ENCODE data around the gene ASCC3.

ASCC3 gene

DNA sequence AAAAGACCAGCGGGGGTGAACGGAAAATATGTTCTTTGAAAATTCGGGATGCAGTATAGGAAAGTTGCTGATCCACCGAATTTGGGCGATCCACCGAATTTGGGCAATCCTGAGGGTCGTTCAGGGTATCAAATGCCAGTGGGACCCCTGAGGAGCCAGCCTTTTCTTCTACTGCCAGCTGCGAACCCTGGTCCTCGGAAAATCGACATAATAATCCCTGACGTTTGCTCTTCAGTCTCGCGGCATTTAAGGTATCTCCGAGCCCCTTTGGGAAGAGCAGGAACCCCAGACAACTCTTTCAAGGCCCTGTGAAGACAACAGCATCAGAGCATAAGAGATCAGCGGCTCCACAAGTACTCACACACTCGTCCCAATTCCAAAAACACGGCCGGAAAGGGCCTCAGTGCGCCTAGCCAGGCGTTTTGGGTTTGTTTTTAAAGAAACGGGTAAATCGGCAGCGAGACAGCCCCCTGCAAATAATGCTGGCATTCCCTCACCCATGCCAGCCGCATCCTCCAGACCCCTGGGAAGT lies 417.4 kb downstream of the ASCC3 start:
- DNase-seq, result no peak

DNA sequence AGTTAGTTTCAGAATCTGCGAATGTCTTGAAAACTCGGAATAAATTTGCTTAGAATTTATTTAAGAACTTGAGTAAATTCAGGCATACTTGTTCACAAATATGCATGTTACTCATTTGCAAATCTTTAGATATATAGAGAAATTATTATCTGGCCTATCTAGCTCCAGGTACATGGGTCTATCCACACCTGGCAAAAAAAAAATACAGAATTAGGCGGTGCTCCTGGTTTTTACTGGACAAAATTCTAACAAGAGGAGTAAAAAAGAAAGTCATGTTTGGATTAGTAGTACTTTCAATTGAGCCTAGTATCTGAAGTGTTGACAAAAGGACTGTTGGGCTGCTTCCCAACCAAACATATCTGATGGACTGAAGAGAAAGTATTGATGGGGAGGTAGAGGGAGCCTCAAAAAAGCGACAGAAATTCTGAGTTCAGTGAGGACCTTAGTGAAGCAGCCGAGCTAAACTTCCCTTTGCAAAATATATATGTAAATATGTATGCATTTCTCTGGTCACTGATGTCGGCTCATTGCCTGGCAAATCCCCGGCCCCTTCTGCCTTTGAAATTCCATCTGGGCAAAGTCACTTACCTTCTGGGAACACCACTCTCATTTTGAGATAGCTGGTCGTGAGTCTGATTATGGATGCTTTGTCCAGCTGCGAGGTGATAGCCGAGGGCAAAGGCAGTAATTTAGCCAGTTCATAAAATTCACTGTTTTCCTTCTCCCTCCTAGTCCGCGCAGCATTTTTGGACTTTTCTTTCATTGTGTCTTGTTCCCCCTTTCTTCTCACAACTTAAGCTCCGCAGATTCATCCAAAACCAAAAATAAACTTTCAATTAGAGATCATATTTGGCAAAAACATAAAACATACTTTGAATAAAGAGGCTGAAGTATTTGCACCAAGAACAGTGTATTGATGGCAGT lies 418.2 kb downstream of the ASCC3 start:
- no peak for DNase-seq

DNA sequence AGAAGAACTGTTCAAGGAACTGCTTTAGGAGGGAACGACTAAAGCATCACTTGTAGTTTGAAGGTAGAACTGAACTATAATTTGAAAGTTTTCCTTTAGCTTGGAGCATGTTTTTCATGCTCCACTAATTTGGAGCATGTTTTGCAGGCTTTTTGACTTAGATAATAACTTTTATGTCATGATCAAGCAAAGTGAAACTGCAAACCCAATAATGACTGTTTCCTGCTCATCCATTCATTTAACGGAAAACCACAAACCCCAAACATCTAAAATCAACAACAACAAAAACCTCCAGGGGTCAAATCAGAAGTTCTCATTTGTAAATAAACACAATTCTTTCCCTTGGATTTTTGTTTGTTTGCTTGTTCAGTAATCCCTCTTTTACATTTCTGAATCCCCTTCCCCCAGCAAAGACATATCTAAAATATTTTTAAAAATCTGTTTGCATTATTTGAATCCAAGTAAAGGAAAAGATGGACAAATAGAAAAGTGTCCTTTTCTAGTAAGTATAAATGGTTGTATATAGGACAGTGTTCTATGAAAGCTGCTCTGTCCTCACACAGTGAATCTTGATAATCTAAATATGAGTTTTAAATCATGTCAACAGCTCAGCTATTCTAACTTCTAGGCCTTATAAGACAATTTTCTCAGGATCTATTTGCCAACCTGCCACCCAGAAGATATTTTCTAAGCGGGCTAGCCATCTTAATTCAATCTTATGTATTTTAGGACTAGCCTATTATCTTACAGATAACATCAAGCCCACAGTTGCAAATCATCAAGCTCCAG lies 419.0 kb downstream of the ASCC3 start:
- DNase-seq, result no peak

DNA sequence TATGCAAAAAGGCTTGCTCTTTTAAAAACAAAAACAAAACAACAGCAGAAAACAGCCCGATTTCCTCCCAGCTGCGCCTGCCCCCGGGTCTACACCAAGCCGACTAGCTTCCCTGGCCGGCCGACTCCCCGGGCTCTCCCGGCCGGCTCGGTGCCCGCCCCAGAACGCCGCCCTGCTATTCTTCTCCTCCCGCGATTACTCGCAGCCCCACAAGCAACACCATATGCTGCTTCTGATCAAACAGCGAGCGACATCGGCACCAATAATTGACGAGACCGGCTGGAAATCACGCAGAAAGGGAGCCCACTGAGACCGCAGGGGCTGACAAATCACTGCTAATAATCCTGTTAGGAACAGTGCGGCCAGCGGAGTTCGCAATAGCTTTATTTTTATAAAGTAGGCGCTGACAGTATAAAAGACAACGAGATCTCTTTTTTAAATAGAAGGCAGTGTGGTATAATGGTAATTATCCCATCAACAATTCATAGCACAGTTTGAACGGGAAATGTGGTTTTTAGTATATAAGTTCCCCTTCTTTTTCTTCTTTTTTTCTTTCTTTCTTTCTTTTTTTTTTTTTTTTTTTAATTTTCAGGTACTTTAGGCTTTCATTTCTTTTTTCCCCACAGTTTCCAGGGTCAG lies 419.7 kb downstream of the ASCC3 start:
- DNase-seq, result no peak

DNA sequence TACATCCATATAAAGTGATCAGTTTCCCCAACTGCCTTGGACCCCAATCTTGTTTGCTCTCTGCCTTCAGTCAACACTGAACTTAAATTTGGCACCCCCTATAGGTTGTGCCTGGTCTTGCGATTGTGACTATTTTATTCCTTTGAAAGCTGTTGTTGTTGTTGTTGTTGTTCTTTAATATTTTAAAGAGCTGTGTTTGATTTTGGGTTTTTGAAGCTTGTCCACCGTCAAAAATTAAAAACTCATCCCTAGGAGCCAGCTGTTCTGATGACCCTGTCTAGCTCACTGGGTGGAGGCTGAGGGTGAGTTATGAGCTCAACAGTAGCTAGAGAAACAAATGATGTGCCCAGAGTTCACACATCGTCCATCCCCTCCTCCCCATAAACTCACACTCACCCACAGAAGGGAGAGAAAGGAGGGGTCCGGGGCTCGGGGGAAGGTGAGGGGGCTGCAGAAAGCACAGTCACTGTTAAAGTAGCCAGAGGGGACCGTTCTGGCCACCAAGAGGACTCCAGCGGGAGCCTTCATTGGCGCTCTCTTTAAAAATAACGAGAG lies 420.4 kb downstream of the ASCC3 start:
- no peak for DNase-seq

DNA sequence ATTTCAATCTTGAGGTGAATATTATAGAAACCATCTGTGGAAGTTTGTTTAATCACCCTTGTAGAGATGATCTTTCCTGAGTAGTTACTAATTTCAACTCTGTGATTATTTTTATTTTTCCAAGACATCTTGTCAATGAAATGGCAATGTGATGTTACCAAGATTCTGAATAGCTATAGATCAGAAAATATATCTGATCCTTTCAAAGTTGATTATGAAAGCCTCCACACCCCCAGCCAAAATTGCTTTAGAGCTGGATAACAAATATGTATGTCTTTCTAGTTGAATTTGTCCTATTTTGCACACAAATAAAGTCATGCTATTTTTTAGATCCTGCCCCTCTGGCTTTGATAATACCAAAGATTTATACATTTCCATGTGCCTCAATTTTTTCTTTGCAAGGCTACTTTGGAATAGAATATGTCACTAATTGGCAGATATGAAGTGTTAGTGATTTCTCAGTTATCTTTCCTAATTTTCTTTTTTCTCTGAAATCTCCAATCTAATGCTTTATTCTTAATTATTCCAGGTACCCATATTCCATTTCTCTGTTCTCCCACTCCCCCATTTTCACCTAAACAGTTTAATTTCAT lies 421.4 kb downstream of the ASCC3 start:
- DNase-seq, result no peak

DNA sequence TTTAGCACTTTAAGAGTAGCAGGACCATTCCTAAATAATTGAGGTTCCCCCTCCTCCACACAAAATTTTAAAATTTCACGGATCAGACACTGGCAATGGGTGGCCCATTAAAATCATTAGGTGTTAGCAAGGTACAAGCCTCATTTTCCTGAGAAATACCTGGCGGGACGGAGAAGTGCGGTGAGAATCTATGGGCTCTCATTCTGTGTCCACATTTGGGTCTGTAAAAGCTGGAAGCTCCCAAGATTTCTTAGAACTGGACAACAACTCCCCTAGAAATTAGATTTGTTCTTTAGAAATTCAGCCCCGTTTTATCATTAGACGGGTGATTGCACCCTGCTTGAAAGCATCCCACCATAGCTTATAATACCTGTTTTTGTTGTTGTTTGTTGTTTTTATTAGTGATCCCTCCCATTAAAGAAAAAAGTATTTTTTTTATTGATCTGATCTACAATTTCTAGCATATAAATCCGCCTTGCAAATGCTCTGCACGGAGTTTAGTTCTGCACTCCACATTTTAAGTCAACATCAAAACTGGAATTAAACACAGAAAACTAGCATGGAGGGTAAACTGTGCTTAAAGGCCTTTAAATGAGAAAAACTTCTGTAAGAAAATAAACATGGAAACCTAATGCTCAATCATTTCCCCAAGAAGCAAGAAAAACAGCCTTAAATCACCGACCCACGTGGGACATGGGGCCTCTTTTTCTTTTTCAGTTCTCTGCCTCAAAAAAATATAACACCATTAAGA lies 422.1 kb downstream of the ASCC3 start:
- no peak for DNase-seq

Measured in C1 segment of cervical spinal cord (tissue), 14 donors.